PFSK-1 (cell line): ENCODE data around the gene PNMA8B. TPM values are rescaled to one million over a fixed set of nuclear protein-coding genes. Genes with fewer than 3 reads are reported as not detected.

Experiments used
- FOXP2 ChIP-seq: optimal IDR thresholded peaks from 2 replicates; pipeline ENCODE3; 2011; ENCODE audit warnings: borderline replicate concordance, control low read depth, inconsistent platforms; ENCODE audit not compliant: insufficient read depth; ENCODE audit errors: extremely low read length, extremely low read depth
- POLR2AphosphoS5 ChIP-seq: IDR thresholded peaks from 2 replicates; pipeline ENCODE4 v1.6.1; 2012; ENCODE audit warnings: low read depth, mild to moderate bottlenecking, control low read depth, low read length, moderate library complexity
- SIN3A ChIP-seq: IDR thresholded peaks from 2 replicates; pipeline ENCODE4 v1.6.1; 2012; ENCODE audit warnings: mild to moderate bottlenecking, low read length, moderate library complexity, borderline replicate concordance; ENCODE audit not compliant: insufficient read depth
- TAF1 ChIP-seq: IDR thresholded peaks from 2 replicates; pipeline ENCODE4 v1.6.1; 2012; ENCODE audit warnings: low read length, control low read depth, borderline replicate concordance; ENCODE audit not compliant: insufficient read depth
- polyA plus RNA-seq: library from polyadenylated mRNA; unstranded; fragments of >200 nt; gene quantifications from one replicate; pipeline ENCODE4 v1.2.1, GENCODE V29; 2012; ENCODE audit warnings: low read depth, missing spikeins; ENCODE audit not compliant: insufficient read length
- TF ChIP-seq, protein P1 (sequence below), 2 experiments: IDR thresholded peaks; 2 replicates each; pipeline versions ENCODE4 v1.6.1 to v1.8.0; 2011 to 2012; ENCODE audit warnings: low read depth in 2 of 2, low read length in 2 of 2, control low read depth in 1 of 2, inconsistent platforms in 1 of 2, mild to moderate bottlenecking in 1 of 2, moderate library complexity in 1 of 2; ENCODE audit not compliant: insufficient read depth in 1 of 2

PNMA8B gene, protein sequence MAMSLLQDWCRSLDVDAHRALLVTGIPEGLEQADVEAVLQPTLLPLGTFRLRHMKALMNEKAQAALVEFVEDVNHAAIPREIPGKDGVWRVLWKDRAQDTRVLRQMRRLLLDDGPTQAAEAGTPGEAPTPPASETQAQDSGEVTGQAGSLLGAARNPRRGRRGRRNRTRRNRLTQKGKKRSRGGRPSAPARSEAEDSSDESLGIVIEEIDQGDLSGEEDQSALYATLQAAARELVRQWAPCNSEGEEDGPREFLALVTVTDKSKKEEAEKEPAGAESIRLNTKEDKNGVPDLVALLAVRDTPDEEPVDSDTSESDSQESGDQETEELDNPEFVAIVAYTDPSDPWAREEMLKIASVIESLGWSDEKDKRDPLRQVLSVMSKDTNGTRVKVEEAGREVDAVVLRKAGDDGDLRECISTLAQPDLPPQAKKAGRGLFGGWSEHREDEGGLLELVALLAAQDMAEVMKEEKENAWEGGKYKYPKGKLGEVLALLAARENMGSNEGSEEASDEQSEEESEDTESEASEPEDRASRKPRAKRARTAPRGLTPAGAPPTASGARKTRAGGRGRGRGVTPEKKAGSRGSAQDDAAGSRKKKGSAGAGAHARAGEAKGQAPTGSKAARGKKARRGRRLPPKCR
- not detected for polyA plus RNA-seq

DNA sequence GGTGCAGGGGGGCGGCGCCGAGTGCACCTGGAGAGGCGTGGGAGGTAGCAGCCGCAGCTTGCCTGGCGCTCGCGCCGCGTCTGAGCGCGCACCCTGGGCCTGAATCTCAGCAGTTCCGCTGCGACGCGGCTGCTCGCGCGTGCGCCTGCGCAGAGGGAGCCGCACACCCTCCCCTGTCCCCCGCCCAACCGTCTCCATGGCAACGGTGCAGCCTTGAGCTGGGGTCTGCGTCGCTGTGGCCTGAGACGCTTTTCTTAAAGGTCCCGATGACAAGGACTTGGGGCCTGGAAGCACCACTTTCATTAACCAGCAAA, at the start of gene PNMA8B:
TSS of gene PNMA8B (minus strand) at position 82 of the 314 bp plus-strand sequence. CDS start 402 bp downstream, outside the sequence.
- TF ChIP-seq FOXP2 (no peak), POLR2AphosphoS5 (no peak), TAF1 (no peak), SIN3A (no peak)
- TF ChIP-seq, protein P1, sequence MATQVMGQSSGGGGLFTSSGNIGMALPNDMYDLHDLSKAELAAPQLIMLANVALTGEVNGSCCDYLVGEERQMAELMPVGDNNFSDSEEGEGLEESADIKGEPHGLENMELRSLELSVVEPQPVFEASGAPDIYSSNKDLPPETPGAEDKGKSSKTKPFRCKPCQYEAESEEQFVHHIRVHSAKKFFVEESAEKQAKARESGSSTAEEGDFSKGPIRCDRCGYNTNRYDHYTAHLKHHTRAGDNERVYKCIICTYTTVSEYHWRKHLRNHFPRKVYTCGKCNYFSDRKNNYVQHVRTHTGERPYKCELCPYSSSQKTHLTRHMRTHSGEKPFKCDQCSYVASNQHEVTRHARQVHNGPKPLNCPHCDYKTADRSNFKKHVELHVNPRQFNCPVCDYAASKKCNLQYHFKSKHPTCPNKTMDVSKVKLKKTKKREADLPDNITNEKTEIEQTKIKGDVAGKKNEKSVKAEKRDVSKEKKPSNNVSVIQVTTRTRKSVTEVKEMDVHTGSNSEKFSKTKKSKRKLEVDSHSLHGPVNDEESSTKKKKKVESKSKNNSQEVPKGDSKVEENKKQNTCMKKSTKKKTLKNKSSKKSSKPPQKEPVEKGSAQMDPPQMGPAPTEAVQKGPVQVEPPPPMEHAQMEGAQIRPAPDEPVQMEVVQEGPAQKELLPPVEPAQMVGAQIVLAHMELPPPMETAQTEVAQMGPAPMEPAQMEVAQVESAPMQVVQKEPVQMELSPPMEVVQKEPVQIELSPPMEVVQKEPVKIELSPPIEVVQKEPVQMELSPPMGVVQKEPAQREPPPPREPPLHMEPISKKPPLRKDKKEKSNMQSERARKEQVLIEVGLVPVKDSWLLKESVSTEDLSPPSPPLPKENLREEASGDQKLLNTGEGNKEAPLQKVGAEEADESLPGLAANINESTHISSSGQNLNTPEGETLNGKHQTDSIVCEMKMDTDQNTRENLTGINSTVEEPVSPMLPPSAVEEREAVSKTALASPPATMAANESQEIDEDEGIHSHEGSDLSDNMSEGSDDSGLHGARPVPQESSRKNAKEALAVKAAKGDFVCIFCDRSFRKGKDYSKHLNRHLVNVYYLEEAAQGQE (IDR thresholded peaks at IDR 0.05; ENCODE audit: insufficient read depth in 1 of 2, low read depth in 2 of 2, low read length in 2 of 2): no peak

DNA sequence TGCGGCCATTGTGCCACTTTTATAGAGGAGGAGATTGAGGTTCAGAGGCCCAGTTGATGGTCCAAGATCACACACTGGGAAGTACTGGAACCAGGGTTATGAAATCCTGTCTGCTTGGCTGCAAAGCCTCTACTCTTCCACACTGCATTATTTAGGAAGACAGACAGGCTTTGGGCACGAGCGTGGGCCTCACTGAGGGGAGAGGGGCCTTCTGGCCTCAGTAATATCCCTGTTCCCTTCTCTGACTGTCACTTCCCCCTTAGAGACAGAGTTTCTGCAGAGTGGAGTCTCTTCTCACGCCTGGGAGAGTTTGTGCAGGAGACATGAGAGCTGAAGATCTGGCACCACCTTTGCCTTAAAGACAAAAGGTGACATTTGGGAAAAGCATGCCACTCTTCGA, 49.0 kb upstream of the PNMA8B start:
- TF ChIP-seq TAF1 (no peak), POLR2AphosphoS5 (no peak), FOXP2 (no peak), SIN3A (no peak)
- TF ChIP-seq, protein P1 (IDR thresholded peaks at IDR 0.05; ENCODE audit: insufficient read depth in 1 of 2, low read depth in 2 of 2, low read length in 2 of 2): no peak

DNA sequence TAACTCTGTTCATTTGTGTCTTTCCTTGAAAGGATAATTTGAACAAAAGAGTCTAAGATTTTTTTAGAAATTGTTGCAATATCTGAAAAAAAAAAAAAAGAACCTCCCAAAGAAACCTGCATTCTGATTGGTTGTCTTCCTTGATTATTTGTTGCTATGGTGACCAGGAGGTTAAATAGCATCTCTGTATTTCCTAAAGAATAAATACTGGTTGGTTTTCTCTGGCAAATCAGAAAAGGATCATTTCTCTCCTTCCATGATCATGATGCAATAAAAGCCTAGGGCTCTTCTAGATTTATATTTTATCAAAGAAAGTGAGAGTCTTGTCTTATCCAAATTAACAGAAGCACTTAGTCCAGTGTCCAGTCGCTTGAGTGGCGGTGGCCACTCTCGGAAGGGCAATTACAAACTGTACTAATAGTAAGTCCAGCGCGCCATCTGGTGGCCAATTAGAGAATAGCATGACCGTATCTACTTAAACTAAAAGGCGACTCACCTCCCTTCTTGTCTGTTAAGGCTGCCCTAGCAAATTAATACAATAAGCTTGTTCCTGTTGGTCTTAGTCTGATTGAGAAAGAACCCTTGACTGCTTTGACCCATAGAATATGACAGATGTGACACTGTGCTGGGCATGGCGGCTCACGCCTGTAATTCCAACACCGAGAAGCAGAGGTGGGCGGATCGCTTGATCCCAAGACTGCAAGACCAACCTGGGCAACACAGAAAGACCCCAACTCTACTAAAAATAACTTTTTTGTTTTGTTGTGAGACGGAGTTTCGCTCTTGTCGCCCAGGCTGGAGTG, 47.0 kb upstream of the PNMA8B start:
- TF ChIP-seq, protein P1 (IDR thresholded peaks at IDR 0.05; ENCODE audit: insufficient read depth in 1 of 2, low read depth in 2 of 2, low read length in 2 of 2): no peak
- no peak for TF ChIP-seq FOXP2
- no peak for TF ChIP-seq POLR2AphosphoS5
- TF ChIP-seq SIN3A: no peak
- no peak for TF ChIP-seq TAF1

DNA sequence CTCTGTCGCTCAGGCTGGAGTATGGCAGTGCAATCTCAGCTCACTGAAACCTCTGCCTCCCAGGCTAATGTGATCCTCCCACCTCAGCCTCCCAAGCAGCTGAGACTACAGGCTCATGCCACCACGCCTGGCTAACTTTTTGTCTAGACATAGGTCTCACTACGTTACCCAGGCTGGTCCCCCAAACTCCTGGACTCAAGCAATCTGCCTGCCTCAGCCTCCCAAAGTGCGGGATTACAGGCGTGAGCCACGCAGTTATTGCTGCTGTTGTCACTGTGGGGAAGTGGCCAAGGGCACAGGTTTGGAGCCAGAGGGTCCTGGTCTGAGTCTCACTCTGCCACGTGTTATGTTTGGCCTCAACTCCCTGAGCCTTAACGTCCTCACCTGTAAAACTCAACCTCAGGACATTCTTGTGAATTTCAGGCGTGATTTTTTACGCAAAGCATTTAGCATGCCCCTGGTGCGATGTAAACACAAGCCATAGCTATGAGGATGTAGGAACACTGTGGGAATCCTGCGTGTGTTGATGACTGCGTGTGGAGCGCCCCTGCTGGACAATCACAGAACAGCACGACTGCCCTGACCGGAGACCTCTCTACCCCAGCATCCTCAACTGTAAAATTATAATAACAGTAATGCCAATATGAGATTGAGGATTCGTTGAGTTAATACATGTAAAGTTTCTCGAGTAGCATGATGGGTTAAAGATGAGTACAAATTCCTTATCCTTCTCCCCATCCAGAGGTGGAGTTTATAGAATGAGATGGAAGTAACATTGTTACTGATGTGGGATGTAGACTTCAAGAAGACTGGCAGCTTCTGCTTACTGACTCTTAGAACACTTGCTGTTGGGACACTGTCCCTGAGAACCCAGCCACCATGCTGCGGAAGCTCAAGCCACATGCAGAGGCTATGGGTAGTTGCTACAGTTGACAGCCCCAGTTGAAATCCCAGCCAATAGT, 41.8 kb upstream of the PNMA8B start:
- TF ChIP-seq TAF1 (peak; percentile 19; the same call in 1 of the 2 replicates), FOXP2 (peak; percentile 65)
- TF ChIP-seq, protein P1 (IDR thresholded peaks at IDR 0.05; ENCODE audit: insufficient read depth in 1 of 2, low read depth in 2 of 2, low read length in 2 of 2): no peak
